ENCODE measurements around the gene COQ9.
"Not testable (repeated sequence)": the region's sequence is repeated elsewhere in the genome, so short reads cannot be mapped to it uniquely, and the experiment has no call there.

The COQ9 gene

GRCh38 chr16:57447186-57447962, at the start of gene COQ9, which contains the start of gene CIAPIN1:
TSS of gene COQ9 (plus strand) at chr16:57447479. CDS start at chr16:57447506, 27 bp downstream.
TSS of gene CIAPIN1 (minus strand) at chr16:57447385. CDS start at chr16:57440928, 6,457 bp downstream.
- peak; percentile 84 for DNase-seq

- not testable (repeated sequence) for DNase-seq
Measured at GRCh38 chr16:57397493-57397892, 49.8 kb upstream of the COQ9 start.

GRCh38 chr16:57401943-57402640, 45.2 kb upstream of the COQ9 start:
- DNase-seq, result no peak

GRCh38 chr16:57403965-57404817, 43.1 kb upstream of the COQ9 start, which contains the start of gene CCL17:
TSS of gene CCL17 (plus strand) at chr16:57404767. CDS start at chr16:57413933, 9,166 bp downstream.
- no peak for DNase-seq

GRCh38 chr16:57405097-57405496, 42.2 kb upstream of the COQ9 start:
- DNase-seq, result no peak

GRCh38 chr16:57406881-57407280, 40.4 kb upstream of the COQ9 start:
- DNase-seq, result no peak

GRCh38 chr16:57407521-57408353, 39.5 kb upstream of the COQ9 start:
- DNase-seq, result no peak

- DNase-seq, result no peak
Measured at GRCh38 chr16:57409065-57409464, 38.2 kb upstream of the COQ9 start.

GRCh38 chr16:57409870-57410587, 37.2 kb upstream of the COQ9 start:
- no peak for DNase-seq

GRCh38 chr16:57411362-57411976, 35.8 kb upstream of the COQ9 start:
- DNase-seq, result no peak

GRCh38 chr16:57412584-57412983, 34.7 kb upstream of the COQ9 start:
- no peak for DNase-seq

GRCh38 chr16:57413301-57413730, 34.0 kb upstream of the COQ9 start:
- no peak for DNase-seq

GRCh38 chr16:57413733-57414132, 33.5 kb upstream of the COQ9 start:
- no peak for DNase-seq

GRCh38 chr16:57416084-57416483, 31.2 kb upstream of the COQ9 start:
- no peak for DNase-seq

GRCh38 chr16:57419506-57419905, 27.8 kb upstream of the COQ9 start:
- no peak for DNase-seq

GRCh38 chr16:57422026-57422944, 25.0 kb upstream of the COQ9 start:
- peak; percentile 19 for DNase-seq

- DNase-seq, result no peak
Measured at GRCh38 chr16:57423152-57423551, 24.1 kb upstream of the COQ9 start.

- DNase-seq, result no peak
Measured at GRCh38 chr16:57424583-57424982, 22.7 kb upstream of the COQ9 start.

GRCh38 chr16:57426356-57426755, 20.9 kb upstream of the COQ9 start:
- no peak for DNase-seq

- no peak for DNase-seq
Measured at GRCh38 chr16:57427307-57427706, 20.0 kb upstream of the COQ9 start.

Data from DMS153 (cell line).